GM18517 (cell line): ENCODE measurements around the gene FJX1.

Experiments
- ATAC-seq: cut with Tn5 transposase; IDR thresholded peaks from one replicate; pipeline ENCODE4 v1.9.1; 2021; ENCODE audit warnings: mild to moderate bottlenecking, moderate library complexity; ENCODE audit not compliant: unreplicated experiment

The FJX1 gene

DNA sequence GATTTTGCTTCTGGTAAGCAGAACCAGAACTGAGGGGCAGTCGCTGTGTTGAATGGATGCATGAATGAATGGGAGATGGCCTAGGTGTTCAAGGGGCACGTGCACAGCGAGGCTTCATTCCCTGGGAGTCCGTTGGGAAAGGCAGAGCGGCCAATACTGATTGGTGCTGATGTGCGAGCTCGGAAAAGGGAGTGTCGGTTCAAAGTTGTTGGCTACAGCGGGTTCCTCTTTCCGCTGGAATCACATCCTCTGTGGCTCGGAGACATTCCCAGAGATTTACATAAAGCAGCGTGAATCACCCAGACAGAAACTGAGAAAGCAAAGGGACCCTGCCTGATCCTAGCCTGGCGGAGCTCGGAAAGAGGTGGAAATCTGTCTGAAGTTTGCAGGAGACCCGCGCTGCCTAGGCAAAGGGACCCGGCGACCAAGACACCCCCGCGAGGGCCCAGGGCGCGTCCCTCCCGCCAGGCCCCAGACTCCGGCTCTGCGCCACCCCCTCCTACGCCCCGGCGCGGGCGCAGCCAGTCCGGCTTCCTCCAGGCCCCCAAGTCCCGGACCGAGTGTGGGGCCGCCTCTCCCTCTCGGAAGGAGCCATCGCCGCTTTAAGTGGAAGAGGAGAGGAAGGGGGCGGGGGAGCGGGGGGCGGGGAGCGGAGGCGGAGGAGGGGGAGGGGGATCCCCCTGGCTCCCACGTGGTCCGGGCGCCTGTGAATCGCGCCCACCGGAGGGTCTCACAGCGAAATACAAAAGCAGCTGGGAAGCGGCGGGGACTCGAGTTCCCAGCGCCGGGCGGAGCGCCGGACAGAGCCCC is at the start of gene FJX1:
TSS of gene FJX1 (plus strand) at position 774 of the 810 bp plus-strand sequence. CDS start 177 bp downstream, outside the sequence.
- ATAC-seq, result peak; percentile 21

GRCh38 chr11:35571696-35572095 is 46.6 kb upstream of the FJX1 start:
- no peak for ATAC-seq

- ATAC-seq, result no peak
Observed at GRCh38 chr11:35579557-35580396, 38.5 kb upstream of the FJX1 start.

- ATAC-seq, result no peak
Observed at GRCh38 chr11:35580397-35580781, 37.9 kb upstream of the FJX1 start.

- ATAC-seq, result no peak
Observed at GRCh38 chr11:35582033-35582432, 36.2 kb upstream of the FJX1 start.

GRCh38 chr11:35583126-35583525 is 35.1 kb upstream of the FJX1 start:
- no peak for ATAC-seq

DNA sequence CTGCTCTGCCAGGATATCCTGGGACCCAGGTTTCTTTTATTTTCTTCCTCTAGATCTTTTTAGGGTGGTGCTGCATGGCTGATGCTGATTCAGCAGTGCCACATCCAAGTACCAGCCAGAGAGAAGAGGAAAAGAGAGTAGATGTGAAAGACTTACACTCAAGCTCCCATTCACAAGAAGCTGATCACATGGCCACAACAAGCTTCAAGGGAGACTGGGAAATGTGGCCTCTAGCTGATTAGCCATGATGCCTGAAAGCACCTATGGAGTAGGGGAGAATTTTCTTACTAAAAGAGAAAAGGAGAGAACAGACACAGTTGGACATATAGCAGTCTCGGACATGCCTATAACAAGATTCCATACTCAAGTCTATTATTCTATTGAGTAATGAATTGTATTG is 34.4 kb upstream of the FJX1 start:
- ATAC-seq, result no peak

DNA sequence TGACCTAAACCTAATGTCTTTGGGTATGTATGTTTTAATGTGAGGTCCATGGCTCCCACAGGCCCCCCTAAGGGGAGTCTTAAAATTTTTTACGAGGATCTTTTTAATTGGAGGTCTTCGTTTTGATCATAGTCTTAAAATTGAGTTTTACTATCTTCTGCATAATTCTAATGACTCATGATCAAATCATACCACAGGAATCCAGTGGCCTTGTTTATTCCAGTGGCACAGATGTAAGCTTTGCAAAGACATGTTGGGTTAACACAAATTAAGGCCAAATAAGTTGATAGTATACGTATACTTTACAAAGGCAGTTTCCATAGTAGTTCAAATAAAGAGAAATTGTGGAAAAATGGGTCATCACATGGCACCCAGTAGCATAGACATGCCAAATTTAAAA is 33.9 kb upstream of the FJX1 start:
- ATAC-seq, result no peak

GRCh38 chr11:35585416-35585815 is 32.8 kb upstream of the FJX1 start:
- no peak for ATAC-seq

GRCh38 chr11:35586222-35586621 is 32.0 kb upstream of the FJX1 start:
- no peak for ATAC-seq

- ATAC-seq, result no peak
Observed at GRCh38 chr11:35587972-35588371, 30.3 kb upstream of the FJX1 start.

DNA sequence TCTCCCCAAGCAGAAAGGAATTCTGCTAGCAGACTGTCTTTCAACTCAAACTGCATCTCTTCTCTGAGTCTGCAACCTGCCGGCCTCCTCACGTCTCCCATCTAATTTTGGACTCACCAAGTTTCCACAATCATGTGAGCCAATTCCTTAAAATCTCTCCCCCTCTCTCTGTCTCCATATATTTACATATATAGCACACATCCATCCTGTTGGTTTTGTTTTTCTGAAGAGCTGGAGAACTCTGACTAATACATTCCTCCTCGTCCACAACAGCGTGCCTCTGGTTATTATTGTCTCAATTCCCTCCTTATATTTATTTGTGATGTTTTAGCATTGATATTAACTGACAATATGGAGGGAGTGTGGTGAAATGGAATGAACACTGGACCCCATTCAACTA is 29.6 kb upstream of the FJX1 start:
- ATAC-seq, result no peak

- no peak for ATAC-seq
Observed at GRCh38 chr11:35589281-35589680, 29.0 kb upstream of the FJX1 start.

DNA sequence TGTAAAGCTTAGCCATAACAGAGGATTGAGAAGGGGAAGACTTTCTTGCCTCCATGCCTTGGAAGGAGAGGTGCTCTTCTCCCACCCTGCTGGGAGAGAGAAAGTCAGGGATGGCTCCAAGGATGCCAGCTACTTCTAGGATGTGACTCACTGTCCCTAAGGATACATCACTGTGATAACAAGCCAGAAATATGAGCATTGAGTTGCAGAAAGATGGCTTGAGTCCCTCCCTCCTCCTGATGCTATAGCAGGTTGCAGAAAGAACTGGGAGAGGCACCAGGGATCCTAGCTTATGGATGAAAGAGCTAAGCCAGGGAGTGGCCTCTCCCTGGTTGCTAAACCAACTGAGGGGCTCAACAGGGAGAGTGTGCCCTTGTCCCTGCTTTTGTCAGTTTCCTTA is 27.8 kb upstream of the FJX1 start:
- no peak for ATAC-seq

DNA sequence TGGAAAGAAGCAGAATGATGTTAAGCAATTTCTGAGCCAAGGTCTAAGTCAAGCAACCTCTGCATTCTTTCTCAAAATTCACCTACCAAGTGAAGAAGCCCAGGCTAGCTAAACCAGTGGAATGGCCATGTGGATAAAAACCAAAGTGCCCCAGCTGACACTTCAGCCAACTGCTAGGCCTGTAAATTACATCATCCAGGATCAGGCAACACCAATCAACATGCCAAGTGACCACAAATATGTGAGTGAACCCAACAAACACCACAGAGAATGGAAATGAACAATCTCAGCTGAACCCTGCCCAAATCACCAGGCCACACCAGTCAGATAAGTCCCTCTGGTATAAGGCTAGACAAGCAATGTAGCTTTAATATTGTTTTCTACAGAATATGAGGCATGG is 25.1 kb upstream of the FJX1 start:
- ATAC-seq, result no peak

GRCh38 chr11:35594680-35595079 is 23.6 kb upstream of the FJX1 start:
- ATAC-seq, result no peak

GRCh38 chr11:35598254-35599125 is 19.8 kb upstream of the FJX1 start:
- peak; percentile 76 for ATAC-seq

DNA sequence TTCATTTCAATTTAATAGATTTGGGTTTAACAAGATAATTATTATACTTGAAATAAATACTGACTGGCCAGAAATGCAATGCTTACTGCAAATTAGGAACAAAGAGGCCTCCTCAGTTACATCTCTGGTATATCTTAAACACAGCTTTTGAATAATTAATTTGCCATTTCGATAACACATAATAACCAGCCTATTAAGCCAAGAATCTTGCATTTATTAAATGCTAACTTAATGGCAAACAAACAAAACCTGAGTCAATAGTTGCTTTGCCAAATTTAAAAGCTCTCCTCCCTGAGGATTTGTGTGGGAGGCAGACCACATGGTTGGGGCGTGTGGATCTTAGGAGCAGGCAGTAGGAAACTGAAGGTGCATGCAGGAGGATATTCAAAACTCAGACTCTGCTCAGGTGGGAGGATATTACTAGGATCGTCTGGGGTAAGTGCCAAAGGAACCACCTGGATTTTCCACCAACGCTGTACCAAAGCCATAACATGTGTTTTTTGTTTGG is 17.9 kb upstream of the FJX1 start:
- no peak for ATAC-seq

GRCh38 chr11:35602160-35602793 is 16.0 kb upstream of the FJX1 start:
- no peak for ATAC-seq

DNA sequence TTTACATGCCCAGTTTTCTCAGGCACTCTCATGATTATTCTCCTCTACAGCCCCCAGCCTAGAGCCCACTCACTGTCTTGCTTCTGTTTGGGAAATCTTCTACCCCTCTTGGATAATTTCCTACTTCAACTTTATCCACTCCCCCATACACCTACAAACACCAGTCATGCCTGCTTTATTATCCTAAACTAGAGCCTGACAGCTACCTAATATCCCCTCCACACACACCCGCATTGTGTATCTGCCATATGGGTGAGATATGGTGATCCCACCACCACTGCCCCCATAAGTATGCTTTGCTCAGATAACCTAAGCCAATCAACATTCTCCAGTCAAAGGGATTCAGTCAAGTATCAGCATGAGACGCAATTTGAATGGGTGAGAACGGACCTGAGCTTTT is 15.3 kb upstream of the FJX1 start:
- no peak for ATAC-seq
